Ovary (tissue), 3 donors: ENCODE measurements around the gene OPHN1.

Experiments used
- POLR2A ChIP-seq: fragments of 450-650 bp; IDR thresholded peaks from one replicate; pipeline ENCODE4 v1.6.1; 2017; ENCODE audit warnings: antibody characterized with exemption, mild to moderate bottlenecking, moderate library complexity
- TF ChIP-seq, protein P1 (sequence below), 3 donors: fragments of 450-650 bp in 2 of 3; fragments of 200-600 bp in 1 of 3; IDR thresholded peaks; one replicate each; pipeline versions ENCODE4 v1.5.1 to v1.8.0; 2016 to 2022; ENCODE audit warnings: antibody characterized with exemption in 3 of 3, mild to moderate bottlenecking in 1 of 3
- donor health status: DM: no; HTN: no; CAD: no.

DNA sequence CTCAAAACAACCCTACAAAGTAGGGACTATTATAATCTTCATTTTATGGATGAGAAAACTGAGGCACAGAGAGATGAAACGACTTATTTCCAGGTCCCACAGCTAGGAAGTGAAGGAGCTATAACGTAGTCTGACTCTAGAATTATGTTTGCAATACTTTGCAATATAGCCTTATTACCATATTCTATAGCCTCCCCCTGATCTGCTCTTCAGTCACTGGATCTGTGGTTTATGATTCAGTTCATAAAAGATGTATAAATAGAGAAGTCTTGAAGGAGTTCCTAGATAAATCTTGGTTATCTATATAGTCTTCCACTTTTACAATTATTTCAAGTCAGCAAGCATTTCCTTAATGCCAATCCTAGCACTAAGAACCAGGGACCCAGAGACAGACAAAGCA lies 57.5 kb downstream of the OPHN1 start:
- TF ChIP-seq, protein P1, sequence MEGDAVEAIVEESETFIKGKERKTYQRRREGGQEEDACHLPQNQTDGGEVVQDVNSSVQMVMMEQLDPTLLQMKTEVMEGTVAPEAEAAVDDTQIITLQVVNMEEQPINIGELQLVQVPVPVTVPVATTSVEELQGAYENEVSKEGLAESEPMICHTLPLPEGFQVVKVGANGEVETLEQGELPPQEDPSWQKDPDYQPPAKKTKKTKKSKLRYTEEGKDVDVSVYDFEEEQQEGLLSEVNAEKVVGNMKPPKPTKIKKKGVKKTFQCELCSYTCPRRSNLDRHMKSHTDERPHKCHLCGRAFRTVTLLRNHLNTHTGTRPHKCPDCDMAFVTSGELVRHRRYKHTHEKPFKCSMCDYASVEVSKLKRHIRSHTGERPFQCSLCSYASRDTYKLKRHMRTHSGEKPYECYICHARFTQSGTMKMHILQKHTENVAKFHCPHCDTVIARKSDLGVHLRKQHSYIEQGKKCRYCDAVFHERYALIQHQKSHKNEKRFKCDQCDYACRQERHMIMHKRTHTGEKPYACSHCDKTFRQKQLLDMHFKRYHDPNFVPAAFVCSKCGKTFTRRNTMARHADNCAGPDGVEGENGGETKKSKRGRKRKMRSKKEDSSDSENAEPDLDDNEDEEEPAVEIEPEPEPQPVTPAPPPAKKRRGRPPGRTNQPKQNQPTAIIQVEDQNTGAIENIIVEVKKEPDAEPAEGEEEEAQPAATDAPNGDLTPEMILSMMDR (IDR thresholded peaks at IDR 0.05) = no peak
- no peak for TF ChIP-seq POLR2A
